ENCODE measurements around the gene ZCRB1.

ZCRB1 gene

GRCh38 chr12:42277396-42278127 lies 48.3 kb downstream of the ZCRB1 start:
- ChIA-PET POLR2A (no interaction called here), CTCF (interaction anchor here (0.6 kb wide), 1 partner anchor 254 kb away, joined by 3 read pairs; no protein-coding TSS in a partner anchor)
- Histone ChIP-seq H3K27ac (ENCODE audit: extremely low read depth, low read depth, low read length) (no peak overlapping the region), H3K4me1 (ENCODE audit: control insufficient read depth, insufficient read depth, low read length) (peaks cover 13% of the 10 kb centered on the region), H3K36me3 (ENCODE audit: control insufficient read depth in 2 of 2, insufficient read depth in 1 of 2, low read length in 2 of 2) (no peaks in the 10 kb centered on the region), H3K4me3 (ENCODE audit: low read depth, low read length) (no peak overlapping the region), H3K9me3 (ENCODE audit: control insufficient read depth, insufficient read depth, low read depth, low read length) (no peaks in the 10 kb centered on the region)
- TF ChIP-seq ZNF610 (tag by site-specific recombination; IDR thresholded peaks at IDR 0.05; ENCODE audit: borderline replicate concordance) (no peak), ZIC2 (tag by site-specific recombination; IDR thresholded peaks at IDR 0.05) (no peak), ZNF394 (tag by site-specific recombination; IDR thresholded peaks at IDR 0.05; ENCODE audit: borderline replicate concordance) (no peak), ZNF366 (tag by site-specific recombination; conservative IDR thresholded peaks at IDR 0.05) (peak; percentile 41), ZNF341 (tag by site-specific recombination; IDR thresholded peaks at IDR 0.05; ENCODE audit: low read depth) (no peak), ZNF645 (tag by site-specific recombination; IDR thresholded peaks at IDR 0.05) (no peak), HOXC10 (CRISPR knock-in tag; IDR thresholded peaks at IDR 0.05) (no peak), ZNF398 (tag by site-specific recombination; IDR thresholded peaks at IDR 0.05) (no peak)

GRCh38 chr12:42275499-42275898 lies 50.4 kb downstream of the ZCRB1 start:
- Histone ChIP-seq H3K36me3 (ENCODE audit: control insufficient read depth in 2 of 2, insufficient read depth in 1 of 2, low read length in 2 of 2) (no peaks in the 10 kb centered on the region), H3K4me1 (ENCODE audit: control insufficient read depth, insufficient read depth, low read length) (no peaks in the 10 kb centered on the region), H3K27ac (ENCODE audit: extremely low read depth, low read depth, low read length) (no peak overlapping the region), H3K4me3 (ENCODE audit: low read depth, low read length) (no peak overlapping the region), H3K9me3 (ENCODE audit: control insufficient read depth, insufficient read depth, low read depth, low read length) (no peaks in the 10 kb centered on the region)
- ChIA-PET POLR2A (no interaction called here), CTCF (interaction anchor here (0.7 kb wide), 1 partner anchor 179 kb away, joined by 6 read pairs; no protein-coding TSS in a partner anchor)
- TF ChIP-seq ZSCAN18 (tag by site-specific recombination; IDR thresholded peaks at IDR 0.05), result no peak
- no peak for TF ChIP-seq TSHZ1 (tag by site-specific recombination; IDR thresholded peaks at IDR 0.05; ENCODE audit: borderline replicate concordance)
- TF ChIP-seq ZNF692 (tag by site-specific recombination; IDR thresholded peaks at IDR 0.05), result no peak
- no peak for TF ChIP-seq ZNF292 (tag by site-specific recombination; IDR thresholded peaks at IDR 0.05; ENCODE audit: borderline replicate concordance, low read depth)
- TF ChIP-seq ZBTB49 (tag by site-specific recombination; IDR thresholded peaks at IDR 0.05; ENCODE audit: low read depth), result no peak
- no peak for TF ChIP-seq ELK4 (IDR thresholded peaks at IDR 0.05; ENCODE audit: borderline replicate concordance, low read depth, low read length)
